ENCODE data around the gene RANBP3L. TPM values are rescaled to one million over a fixed set of nuclear protein-coding genes. Genes with fewer than 3 reads are reported as not detected.
"Not testable (repeated sequence)": the region's sequence is repeated elsewhere in the genome, so short reads cannot be mapped to it uniquely, and the experiment has no call there.

RANBP3L gene, protein sequence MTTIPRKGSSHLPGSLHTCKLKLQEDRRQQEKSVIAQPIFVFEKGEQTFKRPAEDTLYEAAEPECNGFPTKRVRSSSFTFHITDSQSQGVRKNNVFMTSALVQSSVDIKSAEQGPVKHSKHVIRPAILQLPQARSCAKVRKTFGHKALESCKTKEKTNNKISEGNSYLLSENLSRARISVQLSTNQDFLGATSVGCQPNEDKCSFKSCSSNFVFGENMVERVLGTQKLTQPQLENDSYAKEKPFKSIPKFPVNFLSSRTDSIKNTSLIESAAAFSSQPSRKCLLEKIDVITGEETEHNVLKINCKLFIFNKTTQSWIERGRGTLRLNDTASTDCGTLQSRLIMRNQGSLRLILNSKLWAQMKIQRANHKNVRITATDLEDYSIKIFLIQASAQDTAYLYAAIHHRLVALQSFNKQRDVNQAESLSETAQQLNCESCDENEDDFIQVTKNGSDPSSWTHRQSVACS
- 0.17 TPM in 1 of 2 replicates, not detected in the other for total RNA-seq (2014; rRNA removed; shearing (Covaris generic))
- polyA plus RNA-seq (2014; cell fraction: nucleus; rRNA removed): not detected in 2 replicates

DNA sequence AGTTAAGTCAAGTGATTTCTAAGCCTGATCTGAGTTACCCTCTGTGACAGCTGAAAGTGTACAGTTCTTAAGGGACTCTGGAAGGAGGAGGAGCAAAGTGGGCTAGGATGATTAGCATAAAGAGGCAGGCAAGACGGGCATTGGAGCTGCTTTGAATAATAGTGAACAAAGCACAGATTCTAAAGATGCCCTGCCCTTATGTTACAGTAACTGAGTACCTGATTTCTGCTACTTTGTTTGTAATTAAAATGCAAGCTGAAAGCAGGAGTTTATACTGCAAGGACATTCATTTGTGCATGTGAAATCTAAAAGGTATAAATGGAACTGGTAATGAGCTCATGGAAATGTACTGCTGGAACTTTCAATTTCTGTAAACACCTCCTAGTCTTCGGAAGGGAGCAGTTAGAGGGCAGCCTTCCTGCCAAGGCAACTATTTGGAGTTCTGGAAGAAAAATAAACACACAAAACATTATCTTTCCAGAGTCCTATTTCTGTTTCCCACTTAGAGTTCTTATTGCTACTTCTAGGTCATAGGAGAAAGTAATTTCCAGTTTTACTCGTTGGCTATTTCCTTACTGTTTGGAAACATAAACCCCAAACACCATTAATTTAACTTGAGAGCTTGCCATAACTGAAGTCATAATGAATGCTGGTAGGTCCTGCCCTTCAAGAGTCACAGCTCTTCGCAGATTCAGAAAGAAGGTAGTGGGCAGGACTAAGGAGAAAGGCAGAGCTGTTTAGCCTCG lies at the start of gene RANBP3L:
Gene RANBP3L (minus strand): TSS at position 45 of the 746 bp plus-strand sequence. CDS start 486 bp downstream, outside the sequence.
- DNase-seq (ENCODE audit: extremely low read depth, low read depth): no peak

DNA sequence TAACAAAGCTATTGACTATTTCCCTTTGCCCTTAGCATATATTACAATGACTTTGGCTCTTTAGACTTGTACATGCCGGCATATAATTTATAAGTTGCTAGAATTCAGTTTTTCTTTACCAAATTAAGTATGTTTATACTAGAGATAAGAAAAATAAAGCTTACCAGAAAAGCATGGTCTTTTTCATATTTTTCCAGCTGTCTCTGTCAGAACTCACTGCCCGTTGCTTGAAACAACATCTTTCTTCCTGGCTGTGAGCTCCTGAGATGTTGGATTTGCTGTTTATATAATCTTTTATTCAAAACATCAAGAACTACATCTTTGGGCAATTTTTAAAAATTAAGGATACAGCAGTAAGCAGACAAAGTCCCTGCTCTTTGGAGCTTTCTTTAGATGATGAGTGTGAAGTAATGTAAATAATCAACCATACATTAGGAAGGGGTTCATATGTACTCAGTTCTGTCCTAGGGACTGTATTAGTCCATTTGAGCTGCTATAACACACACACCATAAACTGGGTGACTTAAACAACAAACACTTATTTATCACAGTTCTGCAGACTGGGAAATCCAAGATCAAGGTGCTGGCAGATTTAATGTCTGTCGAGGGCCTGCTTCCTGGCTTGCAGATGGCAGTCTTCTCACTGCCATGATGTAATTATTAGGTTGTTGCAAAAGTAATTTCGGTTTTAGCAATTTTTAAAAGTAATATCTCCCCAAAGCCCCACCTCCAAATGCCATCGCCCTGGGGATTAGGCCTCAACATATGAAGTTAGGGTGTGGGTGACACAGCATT lies 45.4 kb upstream of the RANBP3L start:
- DNase-seq (ENCODE audit: extremely low read depth, low read depth): no peak

DNA sequence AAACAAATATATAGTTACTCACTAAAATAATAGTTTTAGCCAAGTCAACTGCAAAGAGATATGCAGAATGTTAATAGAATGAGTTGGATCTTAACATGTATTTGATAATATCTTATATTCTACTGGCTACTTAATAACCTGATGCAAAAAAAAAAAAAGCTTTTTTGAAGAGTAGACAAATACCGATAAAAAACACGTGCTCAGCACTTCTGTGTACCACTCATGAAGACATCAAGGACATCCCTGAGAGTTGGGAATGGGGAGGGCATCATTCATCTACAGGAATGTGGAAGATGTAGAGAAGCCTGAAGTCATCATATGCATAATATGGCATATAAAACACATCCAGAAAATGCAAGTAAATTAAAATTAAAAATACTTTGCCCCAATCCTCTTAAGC lies 43.2 kb upstream of the RANBP3L start:
- DNase-seq (ENCODE audit: extremely low read depth, low read depth): no peak

DNA sequence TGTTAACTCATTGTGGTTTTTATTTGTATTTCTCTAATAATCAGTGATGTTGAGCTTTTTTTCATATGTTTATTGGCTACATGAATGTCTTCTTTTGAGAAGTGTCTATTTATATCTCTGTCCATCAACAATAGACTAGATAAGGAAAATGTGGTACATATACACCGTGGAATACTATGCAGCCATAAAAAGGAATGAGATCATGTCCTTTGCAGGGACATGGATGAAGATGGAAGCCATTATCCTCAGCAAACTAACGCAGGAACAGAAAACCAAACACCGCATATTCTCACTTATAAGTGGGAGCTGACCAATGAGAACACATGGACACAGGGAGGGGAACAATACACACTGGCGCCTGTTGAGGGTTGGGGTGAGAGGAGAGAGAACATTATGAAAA lies 40.0 kb upstream of the RANBP3L start:
- not testable (repeated sequence) for DNase-seq (ENCODE audit: extremely low read depth, low read depth)

DNA sequence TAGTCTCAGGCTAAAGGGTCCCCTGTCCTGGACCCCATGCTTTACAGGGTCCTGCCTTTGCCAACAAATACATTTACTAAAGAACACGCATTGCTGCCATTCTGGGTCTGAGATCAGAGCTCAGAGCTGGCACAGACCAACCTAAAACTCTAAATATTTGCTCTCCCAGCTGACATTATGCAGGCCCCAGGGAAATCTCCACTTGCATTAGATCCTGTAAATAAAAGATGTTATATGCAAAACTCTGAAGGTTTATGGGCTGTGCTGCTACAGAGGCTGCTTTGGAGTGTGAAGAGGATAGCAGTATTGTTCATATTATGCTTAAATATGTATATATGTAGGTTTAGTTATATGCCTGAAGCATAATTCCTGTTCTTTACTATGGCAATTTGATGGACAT lies 35.9 kb upstream of the RANBP3L start:
- no peak for DNase-seq (ENCODE audit: extremely low read depth, low read depth)

DNA sequence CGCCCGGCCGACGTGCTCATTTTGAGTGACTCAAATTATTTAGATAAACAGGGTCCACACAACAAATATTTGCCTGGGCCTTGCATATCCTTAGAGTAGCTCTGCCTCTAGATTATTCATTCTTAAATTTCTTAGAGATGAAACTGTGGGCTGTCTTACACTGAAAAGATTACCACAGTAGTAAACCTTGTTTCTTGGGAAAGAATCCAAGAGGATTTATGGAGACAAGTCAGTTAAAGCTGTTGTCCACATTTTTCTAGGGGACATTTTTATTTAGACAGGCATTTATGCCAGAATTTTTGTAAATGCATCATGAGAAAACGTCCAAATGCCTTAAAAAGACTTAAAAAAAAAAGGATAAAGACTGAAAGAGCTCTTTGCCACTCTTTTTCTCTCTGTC lies 32.6 kb upstream of the RANBP3L start:
- DNase-seq (ENCODE audit: extremely low read depth, low read depth): no peak

DNA sequence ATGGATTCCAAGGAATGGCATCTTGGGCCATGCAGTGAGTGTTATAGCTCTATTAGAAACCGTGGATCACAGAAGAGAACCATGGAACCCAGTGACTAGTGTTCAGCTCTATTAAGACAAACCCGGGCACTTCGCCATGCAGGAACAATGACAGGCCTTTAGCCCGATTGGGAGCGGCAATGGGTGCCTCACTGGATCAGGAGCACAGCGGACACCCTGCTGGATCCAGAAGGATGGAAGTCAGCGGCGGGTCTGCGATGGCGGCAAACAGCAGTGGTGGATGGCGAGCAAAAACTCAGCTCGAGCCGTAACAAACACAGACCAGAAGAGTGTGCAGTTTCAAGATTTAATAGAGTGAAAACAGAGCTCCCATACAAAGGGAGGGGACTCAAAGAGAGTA lies 31.0 kb upstream of the RANBP3L start:
- DNase-seq (ENCODE audit: extremely low read depth, low read depth): not testable (repeated sequence)

DNA sequence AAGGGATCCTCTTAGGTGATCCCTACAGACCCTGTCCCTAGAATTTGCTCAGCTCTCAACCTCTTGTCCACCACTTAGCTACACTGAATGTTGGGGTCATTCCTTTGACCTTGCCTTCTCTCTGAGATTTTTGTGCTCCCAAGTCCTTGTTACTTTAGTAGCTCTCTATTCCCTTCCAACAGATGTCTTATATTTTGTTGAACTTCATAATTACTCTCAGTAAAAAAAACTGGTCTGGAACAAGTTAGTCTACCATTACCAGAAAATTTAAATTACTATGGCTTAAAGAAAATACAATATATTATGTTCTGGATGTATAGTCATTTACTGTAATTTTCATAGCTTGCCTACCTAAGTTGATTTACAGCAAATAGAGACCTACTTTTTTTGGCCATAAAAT lies 23.5 kb upstream of the RANBP3L start:
- DNase-seq (ENCODE audit: extremely low read depth, low read depth): no peak

DNA sequence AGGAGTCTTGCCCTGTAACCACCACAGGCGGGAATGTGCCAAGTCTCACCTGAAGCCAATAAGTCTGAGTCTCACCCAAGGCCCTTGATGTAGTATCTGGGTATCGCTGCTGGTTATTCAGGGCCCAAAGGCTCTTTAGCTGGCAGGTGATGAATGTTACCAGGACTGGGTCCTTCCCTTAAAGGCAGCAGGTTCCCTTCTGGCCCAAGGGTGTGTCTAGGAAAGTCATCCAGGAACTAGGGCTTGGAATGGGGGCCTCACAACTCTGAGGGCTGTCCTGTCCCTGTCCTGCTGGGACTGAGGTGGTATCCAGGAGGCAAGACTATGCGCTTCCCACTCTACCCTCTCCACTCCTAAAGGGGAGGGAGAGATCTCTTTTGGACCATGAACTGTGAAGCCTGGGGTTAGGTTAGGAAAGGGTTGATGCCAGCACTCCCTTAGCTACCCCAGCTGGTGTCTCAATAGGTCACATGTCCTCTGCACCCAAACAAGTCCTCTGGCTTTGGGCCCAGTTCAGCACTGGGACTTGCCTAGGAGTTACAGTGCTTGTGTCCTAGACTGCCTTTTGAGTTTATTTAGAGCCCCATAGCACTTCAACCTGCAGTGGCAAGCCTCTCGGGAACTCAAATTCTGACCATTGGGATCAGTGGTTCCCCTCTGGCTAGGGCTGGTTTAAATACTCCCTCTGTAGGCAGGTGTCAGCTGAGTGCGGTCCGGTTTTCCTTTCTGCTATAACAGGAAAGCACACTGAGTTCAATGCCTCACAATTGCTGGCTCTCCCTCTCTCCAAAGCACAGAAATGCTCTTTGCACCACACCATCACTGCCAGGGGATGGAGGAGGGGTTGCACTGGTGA lies 22.5 kb upstream of the RANBP3L start:
- DNase-seq (ENCODE audit: extremely low read depth, low read depth): no peak

DNA sequence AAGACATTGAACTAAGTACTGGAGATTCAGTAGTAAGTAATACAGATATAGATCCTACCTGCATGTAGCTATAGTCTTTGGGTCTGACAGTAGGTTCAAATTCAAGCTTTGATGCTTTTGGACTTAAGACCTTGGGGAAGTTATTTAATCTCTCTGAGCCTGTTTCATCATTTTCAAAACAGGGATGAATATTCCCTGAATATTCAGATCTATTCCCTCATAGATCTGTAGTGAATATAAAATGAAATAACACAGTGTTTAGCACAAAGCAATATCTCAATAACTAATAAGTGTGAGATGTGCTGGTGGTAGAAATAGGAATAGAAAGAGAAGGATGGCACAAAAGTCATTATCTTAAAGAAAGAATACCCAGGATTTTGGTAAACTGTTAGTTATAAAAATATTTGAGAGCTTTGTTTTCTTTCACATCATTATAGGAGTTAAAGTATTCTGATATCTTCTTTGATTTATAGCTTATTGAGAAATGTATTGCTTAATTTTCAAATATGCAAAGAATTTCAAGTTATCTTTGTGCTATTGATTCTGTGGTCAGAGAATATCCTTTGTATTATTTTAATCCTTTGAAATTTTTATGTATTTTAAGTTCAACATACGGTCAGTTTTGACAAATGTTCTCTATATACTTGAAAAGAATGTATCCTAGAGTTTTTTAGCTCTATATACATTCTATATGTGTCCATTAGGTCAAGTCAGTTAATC lies 11.4 kb upstream of the RANBP3L start:
- DNase-seq (ENCODE audit: extremely low read depth, low read depth): no peak

DNA sequence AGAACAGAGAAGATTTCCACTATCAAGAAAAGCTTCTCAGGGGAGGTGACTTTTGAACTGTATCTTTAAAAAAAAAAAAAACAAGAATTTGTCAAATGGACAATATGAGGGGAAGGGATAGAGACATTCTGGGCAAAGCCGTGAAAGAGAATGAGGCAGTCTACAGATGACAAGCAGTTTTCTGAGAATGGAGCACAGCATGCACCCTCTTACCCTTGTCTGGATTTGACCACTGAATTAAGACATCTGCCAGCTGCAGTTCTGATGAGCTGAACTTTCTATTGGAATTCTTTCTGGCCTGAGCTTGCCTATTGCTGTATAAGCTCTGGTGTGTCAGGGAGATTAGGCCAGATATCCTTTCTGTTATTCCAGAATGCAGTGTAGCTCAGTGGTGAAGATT lies 10.3 kb upstream of the RANBP3L start:
- no peak for DNase-seq (ENCODE audit: extremely low read depth, low read depth)

DNA sequence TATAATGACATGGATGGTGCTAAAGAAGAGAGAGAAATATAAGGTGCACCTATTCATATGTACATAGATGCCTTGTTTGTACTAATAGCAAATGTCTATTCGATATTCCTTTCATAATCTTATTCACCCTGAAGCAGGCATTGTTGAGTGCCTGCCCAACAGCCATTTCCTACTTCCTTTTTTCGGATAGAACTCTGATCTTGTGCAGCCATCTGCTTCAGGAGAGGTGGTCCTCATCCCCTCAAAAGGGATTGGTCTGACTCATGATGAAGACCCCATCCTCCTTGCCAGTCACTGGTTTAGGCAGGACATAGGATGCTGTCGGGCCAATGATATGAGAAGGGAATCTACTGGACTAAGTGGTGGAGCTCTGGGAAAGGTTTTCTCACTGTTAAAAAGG lies 8.4 kb upstream of the RANBP3L start:
- no peak for DNase-seq (ENCODE audit: extremely low read depth, low read depth)

DNA sequence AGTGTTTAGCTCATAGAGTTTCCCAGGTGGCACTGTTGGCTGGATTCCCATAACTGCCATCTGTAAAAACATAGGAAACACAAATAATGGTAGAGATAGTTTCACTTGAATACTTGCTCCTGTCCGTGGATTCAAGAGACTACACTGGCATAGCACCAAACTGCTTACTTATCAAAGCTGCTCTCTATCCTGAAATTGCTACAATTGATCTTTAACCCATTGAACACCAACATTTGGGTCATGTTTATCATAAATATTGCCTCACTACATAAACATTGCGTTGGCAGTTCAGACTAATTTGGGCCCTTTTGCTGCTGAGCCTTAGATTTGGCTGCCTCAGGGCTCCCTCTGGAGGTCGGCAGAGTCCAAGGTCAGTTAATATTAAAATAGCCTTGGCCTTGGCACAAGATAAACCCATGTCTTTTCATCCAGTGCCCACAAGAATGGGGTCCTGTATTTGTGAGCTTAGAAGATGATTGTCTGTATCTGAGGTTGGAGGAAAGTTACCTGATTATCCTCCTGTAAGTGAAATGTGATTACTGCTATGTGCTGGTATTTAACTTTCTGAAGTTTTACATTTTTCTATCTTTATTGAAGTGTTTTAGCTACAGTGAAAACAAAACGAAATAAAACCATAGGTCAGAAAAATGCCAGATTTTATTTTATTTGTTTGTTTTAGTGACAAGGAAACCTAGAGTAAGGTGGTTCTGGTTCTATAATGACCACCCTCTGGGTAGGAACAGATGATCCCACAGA lies 4.0 kb upstream of the RANBP3L start:
- peak; percentile 40 for DNase-seq (ENCODE audit: extremely low read depth, low read depth)

DNA sequence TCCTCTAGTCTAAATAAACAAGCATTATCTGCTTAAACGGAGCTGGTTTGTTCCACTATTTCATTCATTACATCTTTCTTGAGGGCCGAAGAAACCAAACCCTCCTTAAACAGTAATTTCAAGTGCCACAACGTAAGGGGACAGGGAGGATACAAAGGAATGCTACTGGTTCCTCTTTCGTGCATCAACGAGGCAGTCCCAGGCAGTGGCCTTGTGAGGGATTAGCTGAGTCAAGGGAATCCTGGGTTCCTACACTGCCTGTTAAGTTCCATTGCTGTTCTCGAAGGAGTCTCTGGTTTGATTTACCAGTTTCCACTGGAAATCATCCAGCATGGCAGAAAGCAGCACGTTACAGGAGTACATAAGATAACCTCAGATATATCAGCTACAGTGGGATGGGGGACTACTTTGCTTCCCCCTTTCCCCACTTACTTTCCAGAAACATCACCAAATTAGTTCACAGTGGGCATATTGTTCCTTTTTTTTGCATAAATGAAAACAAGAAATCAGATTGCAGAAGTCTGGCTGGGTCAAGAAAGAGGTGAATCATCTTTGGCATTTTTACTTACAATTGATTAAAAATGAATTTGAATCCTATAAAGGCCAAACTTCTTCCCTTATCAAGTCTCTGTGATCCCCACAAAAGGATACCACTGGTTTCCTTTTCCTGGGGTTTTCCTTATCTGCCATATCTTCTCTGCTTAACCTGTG lies 2.5 kb upstream of the RANBP3L start:
- DNase-seq (ENCODE audit: extremely low read depth, low read depth): no peak

DNA sequence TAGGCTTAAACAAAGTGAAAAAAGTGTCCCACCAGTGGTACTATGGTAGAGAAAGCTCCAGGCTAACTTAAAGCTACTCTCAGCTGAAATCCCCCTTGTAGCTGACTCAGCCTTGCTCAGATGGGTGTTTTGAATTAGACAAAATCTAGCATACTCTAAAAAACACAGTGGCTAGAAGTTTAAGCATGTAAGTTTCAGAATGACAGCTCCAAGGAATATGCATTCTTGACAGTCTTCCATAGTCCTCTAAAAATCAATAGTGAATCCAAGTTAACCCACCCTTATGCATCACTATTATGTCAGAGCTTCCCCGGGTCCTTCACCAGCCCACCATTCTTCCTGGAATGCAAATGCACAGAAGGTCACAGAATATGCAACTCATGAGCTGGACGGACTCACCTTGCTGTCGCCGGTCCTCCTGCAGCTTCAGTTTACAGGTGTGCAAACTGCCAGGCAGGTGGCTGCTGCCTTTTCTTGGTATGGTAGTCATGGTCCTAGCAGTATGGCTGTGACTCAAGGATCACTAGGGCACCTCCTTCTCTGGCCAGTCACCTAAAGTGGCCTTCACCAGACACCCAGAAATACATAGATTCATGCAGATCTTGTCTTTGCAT lies 668 bp downstream of the RANBP3L start:
- no peak for DNase-seq (ENCODE audit: extremely low read depth, low read depth)

DNA sequence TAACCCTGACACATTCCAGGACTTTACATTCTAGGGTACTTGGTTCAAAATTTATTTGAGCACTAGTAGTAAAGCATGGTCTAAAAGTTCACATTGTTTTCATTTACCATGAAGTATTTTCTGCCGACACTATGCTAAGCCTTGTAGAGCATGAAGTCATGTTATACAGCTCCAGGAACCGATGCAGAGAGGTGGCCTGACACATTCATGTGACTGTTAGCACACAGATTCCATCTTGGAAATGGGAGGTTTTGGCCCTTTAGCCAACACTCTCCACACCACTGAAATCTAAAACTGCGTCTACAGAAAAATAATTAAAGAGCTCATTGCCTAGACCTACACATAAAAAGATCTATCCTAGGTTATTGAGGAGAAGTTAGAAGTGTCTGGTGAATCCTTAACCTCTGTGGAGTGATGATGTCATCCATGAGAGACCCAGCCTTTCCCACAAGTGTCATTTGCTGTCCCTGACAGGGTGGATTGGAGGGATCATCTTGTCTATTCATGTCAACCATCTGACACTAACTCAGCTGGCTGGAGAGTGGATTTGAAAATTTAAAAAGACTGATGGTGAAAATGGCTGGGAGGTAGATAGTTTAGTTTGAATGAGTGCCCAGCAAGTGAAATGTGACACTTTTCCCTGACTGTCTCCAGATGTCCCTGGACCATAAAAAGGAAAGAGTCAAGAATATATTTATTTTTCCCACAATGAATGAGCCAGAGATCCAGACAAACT lies 1.3 kb downstream of the RANBP3L start:
- no peak for DNase-seq (ENCODE audit: extremely low read depth, low read depth)

DNA sequence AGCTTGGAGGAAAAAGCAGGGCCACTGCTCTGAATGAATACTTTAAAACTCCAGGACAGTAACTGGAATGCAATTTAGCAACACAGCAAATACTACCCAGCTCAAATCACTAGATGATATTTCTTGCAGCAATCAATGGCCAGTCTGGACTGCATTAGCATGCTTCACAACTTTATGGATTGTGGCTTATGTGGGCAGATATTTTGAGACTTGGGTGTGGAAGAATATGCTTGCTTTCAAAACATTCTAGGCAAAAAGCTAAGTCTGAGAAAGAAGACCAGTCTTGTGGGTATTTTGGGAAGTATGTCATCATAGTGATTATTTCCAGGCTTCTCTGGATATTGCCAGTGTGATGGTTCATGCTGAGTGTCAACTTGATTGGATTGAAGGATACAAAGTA lies 3.1 kb downstream of the RANBP3L start:
- DNase-seq (ENCODE audit: extremely low read depth, low read depth): no peak

All from NCI-H460 (cell line).